Tibial artery (tissue), 4 donors: Measurements from ENCODE around the gene NDRG4.

Experiments used
- DNase-seq, 2 donors: peaks; one replicate each; pipeline ENCODE4 v3.0.0-alpha.2; 2019
- H3K27ac ChIP-seq, 2 donors: fragments of 200-600 bp; sonication (generic) in 1 of 2; 1 replicate in 1 of 2; 2 replicates in 1 of 2; pipeline ENCODE4 v1.5.1; 2018 to 2019; ENCODE audit warnings: mild to moderate bottlenecking in 1 of 2
- H3K27me3 ChIP-seq, 2 donors: fragments of 200-600 bp; sonication (generic) in 1 of 2; one replicate each; pipeline versions ENCODE4 v1.5.1 to v1.6.0; 2016 to 2019
- H3K36me3 ChIP-seq, 3 donors: fragments of 200-600 bp; sonication (generic) in 2 of 3; one replicate each; pipeline ENCODE4 v1.5.1; 2016 to 2019; ENCODE audit warnings: mild to moderate bottlenecking in 2 of 3
- H3K4me1 ChIP-seq, 4 donors: fragments of 200-600 bp; sonication (generic) in 2 of 4; 1 replicate in 3 of 4; 2 replicates in 1 of 4; pipeline ENCODE4 v1.5.1; 2016 to 2019
- H3K4me3 ChIP-seq, 2 donors: fragments of 200-600 bp; sonication (generic) in 1 of 2; 1 replicate in 1 of 2; 2 replicates in 1 of 2; pipeline ENCODE4 v1.5.1; 2018 to 2019; ENCODE audit warnings: mild to moderate bottlenecking in 2 of 2
- H3K9me3 ChIP-seq, 3 donors: fragments of 200-600 bp; sonication (generic) in 1 of 3; one replicate each; pipeline ENCODE4 v1.5.1; 2016 to 2019
- intact Hi-C: fragments of 100-400 bp; cut with DNase I; formaldehyde crosslinking; loops from one replicate; pipeline ENCODE4 v1.15.0; 2023; ENCODE audit warnings: low total_unique reads
- TF ChIP-seq, protein P1 (sequence below), 2 experiments: fragments of 200-600 bp in 1 of 2; fragments of 450-650 bp in 1 of 2; IDR thresholded peaks; one replicate each; pipeline ENCODE4 v1.5.1; 2017 to 2019; ENCODE audit warnings: antibody characterized with exemption in 2 of 2, mild to moderate bottlenecking in 1 of 2, moderate library complexity in 1 of 2

NDRG4 gene

GRCh38 chr16:58465817-58466216 is 34.1 kb upstream of the NDRG4 start:
- no peaks in the 10 kb centered on the region for H3K9me3 ChIP-seq
- intact Hi-C loops = no loop called here
- no peak overlapping the region for H3K4me3 ChIP-seq
- no peak overlapping the region for H3K27ac ChIP-seq
- no peaks in the 10 kb centered on the region for H3K36me3 ChIP-seq
- no peak for DNase-seq
- peaks cover 0 to 86% of the 10 kb centered on the region in 2 donors for H3K27me3 ChIP-seq
- H3K4me1 ChIP-seq = peaks cover 0 to 23% (median 15%) of the 10 kb centered on the region in 4 donors
- TF ChIP-seq, protein P1, sequence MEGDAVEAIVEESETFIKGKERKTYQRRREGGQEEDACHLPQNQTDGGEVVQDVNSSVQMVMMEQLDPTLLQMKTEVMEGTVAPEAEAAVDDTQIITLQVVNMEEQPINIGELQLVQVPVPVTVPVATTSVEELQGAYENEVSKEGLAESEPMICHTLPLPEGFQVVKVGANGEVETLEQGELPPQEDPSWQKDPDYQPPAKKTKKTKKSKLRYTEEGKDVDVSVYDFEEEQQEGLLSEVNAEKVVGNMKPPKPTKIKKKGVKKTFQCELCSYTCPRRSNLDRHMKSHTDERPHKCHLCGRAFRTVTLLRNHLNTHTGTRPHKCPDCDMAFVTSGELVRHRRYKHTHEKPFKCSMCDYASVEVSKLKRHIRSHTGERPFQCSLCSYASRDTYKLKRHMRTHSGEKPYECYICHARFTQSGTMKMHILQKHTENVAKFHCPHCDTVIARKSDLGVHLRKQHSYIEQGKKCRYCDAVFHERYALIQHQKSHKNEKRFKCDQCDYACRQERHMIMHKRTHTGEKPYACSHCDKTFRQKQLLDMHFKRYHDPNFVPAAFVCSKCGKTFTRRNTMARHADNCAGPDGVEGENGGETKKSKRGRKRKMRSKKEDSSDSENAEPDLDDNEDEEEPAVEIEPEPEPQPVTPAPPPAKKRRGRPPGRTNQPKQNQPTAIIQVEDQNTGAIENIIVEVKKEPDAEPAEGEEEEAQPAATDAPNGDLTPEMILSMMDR (IDR thresholded peaks at IDR 0.05) = no peak

- Histone ChIP-seq H3K4me3 (no peak overlapping the region), H3K36me3 (no peaks in the 10 kb centered on the region), H3K4me1 (peaks cover 0 to 23% (median 15%) of the 10 kb centered on the region in 4 donors), H3K9me3 (no peaks in the 10 kb centered on the region), H3K27ac (no peak overlapping the region), H3K27me3 (peaks cover 0 to 82% of the 10 kb centered on the region in 2 donors)
- no peak for DNase-seq
- intact Hi-C loops = no loop called here
- TF ChIP-seq, protein P1 (IDR thresholded peaks at IDR 0.05) = no peak
Observed at GRCh38 chr16:58466396-58466795, 33.5 kb upstream of the NDRG4 start.

GRCh38 chr16:58467905-58468304 is 32.0 kb upstream of the NDRG4 start:
- no peak overlapping the region for H3K27ac ChIP-seq
- H3K4me1 ChIP-seq = peaks cover 0 to 23% (median 14%) of the 10 kb centered on the region in 4 donors
- H3K4me3 ChIP-seq = no peak overlapping the region
- TF ChIP-seq, protein P1 (IDR thresholded peaks at IDR 0.05) = no peak
- H3K36me3 ChIP-seq = no peaks in the 10 kb centered on the region
- intact Hi-C loops = no loop called here
- no peaks in the 10 kb centered on the region for H3K9me3 ChIP-seq
- H3K27me3 ChIP-seq = peaks cover 0 to 73% of the 10 kb centered on the region in 2 donors
- no peak for DNase-seq

DNA sequence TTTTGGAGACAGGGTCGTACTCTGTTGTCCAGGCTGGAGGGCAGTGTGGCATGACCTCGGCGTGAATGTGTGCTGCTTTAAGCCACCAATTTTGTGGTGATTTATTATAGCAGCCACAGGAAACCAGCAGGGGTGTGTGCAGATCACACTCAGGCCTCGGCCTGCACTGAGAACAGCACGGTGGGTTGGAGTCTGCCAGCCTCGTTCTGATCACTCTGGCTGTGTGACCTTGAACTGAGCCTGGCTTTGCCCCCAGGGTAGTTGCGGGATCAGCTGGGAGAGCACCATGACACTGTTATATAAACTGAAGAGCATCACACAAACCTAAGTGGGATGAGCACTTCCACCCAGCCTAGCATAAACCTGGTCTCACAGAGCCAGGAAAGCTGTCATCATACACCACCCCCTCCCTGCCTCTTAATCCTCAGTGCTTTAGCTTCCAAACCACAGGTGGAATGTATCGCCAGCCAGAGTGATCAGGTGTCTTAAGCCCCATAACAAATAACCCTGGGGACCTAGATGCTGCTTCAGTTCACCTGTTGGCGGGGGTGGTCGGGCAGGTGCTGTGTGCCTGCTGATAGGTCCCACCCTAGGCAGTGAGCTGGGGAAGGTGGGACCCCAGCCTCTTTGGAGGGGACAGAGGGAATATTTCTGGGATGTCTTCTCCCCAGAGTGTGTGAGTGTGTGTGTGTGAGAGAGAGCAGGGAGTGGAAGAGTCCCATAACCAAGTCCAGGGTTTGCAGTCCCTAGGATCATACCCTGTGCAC is 28.6 kb upstream of the NDRG4 start:
- no peak for DNase-seq
- no peaks in the 10 kb centered on the region for H3K9me3 ChIP-seq
- TF ChIP-seq, protein P1 (IDR thresholded peaks at IDR 0.05) = no peak
- no peaks in the 10 kb centered on the region for H3K4me1 ChIP-seq
- no peak overlapping the region for H3K4me3 ChIP-seq
- H3K36me3 ChIP-seq = no peaks in the 10 kb centered on the region
- no peak overlapping the region for H3K27ac ChIP-seq
- intact Hi-C loops = no loop called here
- H3K27me3 ChIP-seq = peaks cover 0 to 47% of the 10 kb centered on the region in 2 donors

- Histone ChIP-seq H3K27ac (no peak overlapping the region), H3K36me3 (no peaks in the 10 kb centered on the region), H3K4me1 (no peaks in the 10 kb centered on the region), H3K27me3 (peaks cover 0 to 38% of the 10 kb centered on the region in 2 donors), H3K4me3 (no peak overlapping the region), H3K9me3 (no peaks in the 10 kb centered on the region)
- DNase-seq = no peak
- intact Hi-C loops = no loop called here
- TF ChIP-seq, protein P1 (IDR thresholded peaks at IDR 0.05) = no peak
Observed at GRCh38 chr16:58472266-58472665, 27.7 kb upstream of the NDRG4 start.
